Measurements from ENCODE around the gene TMEM196. TPM values are rescaled to one million over a fixed set of nuclear protein-coding genes. Genes with fewer than 3 reads are reported as not detected.

TMEM196 gene
- total RNA-seq (not detected in 2 replicates), polyA plus RNA-seq (not detected in 2 replicates), polyA minus RNA-seq (not detected in 2 replicates), Bru-seq, nascent RNA (percentile 2 among the genes with signal in this experiment), BruChase-seq, experiment 1, labeled RNA remaining after a 6-hour chase (percentile 4 among the genes with signal in this experiment), BruChase-seq, experiment 2, labeled RNA remaining after a 2-hour chase (not detected)
- not detected in 2 replicates for polyA plus RNA-seq (2011; cell fraction: cytosol; rRNA removed)
- polyA plus RNA-seq (2011; cell fraction: nucleus; rRNA removed), result not detected in 2 replicates
- polyA plus RNA-seq (2012), result not detected in 2 replicates
- polyA minus RNA-seq (2011; cell fraction: cytosol; rRNA and poly(A)+ RNA removed), result not detected
- polyA minus RNA-seq (2011; cell fraction: nucleus; rRNA and poly(A)+ RNA removed), result not detected in 2 replicates
- long read RNA-seq, result 0 reads

DNA sequence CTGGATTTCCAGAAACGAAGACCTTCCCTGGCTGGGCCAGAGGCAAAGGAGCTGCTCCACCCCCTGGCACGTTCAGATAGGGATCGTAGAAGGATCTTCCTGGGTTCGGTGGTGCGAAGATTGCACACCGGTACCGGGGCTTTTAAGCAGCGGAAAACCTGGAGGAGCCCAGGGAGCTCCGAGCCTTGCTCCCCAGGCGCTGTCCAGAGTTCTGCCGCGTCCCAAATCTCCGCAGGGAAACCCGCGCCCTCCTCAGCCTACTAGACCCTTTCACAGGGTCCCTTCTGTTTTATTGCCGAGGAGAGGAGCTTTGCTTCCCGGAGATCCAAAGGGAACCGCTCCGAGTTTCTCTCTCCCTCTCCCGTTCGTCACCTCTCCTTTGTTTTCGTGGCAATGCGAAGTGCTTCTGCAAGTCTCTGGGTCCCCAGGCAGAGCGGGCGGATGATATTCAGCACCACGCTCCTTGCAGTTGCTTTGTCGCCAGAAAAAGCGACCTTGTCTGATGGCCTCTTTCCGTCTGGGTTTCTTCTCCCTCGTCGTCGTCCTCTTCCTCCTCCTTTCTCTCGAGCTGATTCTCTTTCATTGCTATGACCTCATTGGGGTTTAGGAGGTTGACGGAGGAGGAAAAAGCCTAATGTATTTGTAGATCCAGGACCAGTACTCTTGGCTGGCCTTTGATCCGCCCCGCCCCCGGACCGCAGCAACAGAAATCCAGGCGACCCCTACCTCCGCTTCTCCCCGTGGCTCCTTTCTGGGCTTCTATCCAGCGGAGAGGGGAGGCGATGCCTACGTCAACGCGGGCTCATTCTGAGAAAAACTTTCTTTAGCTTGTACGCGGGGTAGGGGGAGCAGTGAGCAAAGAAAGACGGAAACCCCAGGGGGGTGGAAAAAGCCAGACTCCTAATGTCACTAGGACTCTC lies at the start of gene TMEM196:
TMEM196 (minus strand) TSS at position 777 of the 920 bp plus-strand sequence. CDS start 921 bp downstream, outside the sequence.
- Histone ChIP-seq H3K27me3 (ENCODE audit: control insufficient read depth in 2 of 2, insufficient read depth in 2 of 2, low read length in 2 of 2) (peaks cover 7 to 14% of the 10 kb centered on the region in 2 experiments), H2AFZ (ENCODE audit: low read depth, low read length) (no peak within 1 kb of the TSS), H3K4me2 (ENCODE audit: insufficient read depth, low read length) (peak within 1 kb of the TSS; percentile 39), H3K4me1 (ENCODE audit: control insufficient read depth, extremely low read depth, insufficient read depth, low read length) (no peaks in the 10 kb centered on the region), H3K9me3 (replicated peaks; ENCODE audit: control insufficient read depth, insufficient read depth, low read length) (no peaks in the 10 kb centered on the region), H4K20me1 (replicated peaks; ENCODE audit: control insufficient read depth, extremely low read depth, insufficient read depth, low read length) (no peaks in the 10 kb centered on the region), H3K27ac (ENCODE audit: insufficient read depth, low read depth, low read length) (no peak within 1 kb of the TSS), H3K9ac (replicated peaks; ENCODE audit: extremely low read depth, insufficient read depth, low read length) (no peak within 1 kb of the TSS), H3K79me2 (ENCODE audit: control insufficient read depth, insufficient read depth, low read length) (no peaks in the 10 kb centered on the region), H3K36me3 (ENCODE audit: control insufficient read depth in 2 of 2, extremely low read depth in 1 of 2, insufficient read depth in 2 of 2, low read length in 2 of 2) (no peaks in the 10 kb centered on the region), H3K9me1 (replicated peaks; ENCODE audit: control insufficient read depth, extremely low read depth, insufficient read depth, low read length) (no peaks in the 10 kb centered on the region), H3K4me3 (replicated peaks in 1 of 3; ENCODE audit: insufficient read depth in 1 of 3, low read depth in 1 of 3, low read length in 3 of 3) (no peak within 1 kb of the TSS)
- intact Hi-C loops (cut with micrococcal nuclease), result loop anchor here (5.0 kb wide), 1 partner anchor 184 kb away; no protein-coding TSS in a partner anchor
- ChIA-PET CTCF (interaction anchor here (1.0 to 2.2 kb wide), 6 partner anchors 15 to 879 kb away, joined by 3 to 7 read pairs (median 4); no protein-coding TSS in a partner anchor), POLR2A (no interaction called here)
- TF ChIP-seq EZH2 (IDR thresholded peaks at IDR 0.05; ENCODE audit: borderline replicate concordance, low read depth, low read length, severe bottlenecking) (no peak), MAX (IDR thresholded peaks at IDR 0.05; ENCODE audit: insufficient read depth, insufficient read length) (no peak), POLR2A (IDR thresholded peaks at IDR 0.05; ENCODE audit: low read depth, low read length) (no peak), GATA2 (IDR thresholded peaks at IDR 0.05; ENCODE audit: insufficient read depth, insufficient read length, low read depth, low read length) (no peak), FOS (IDR thresholded peaks at IDR 0.05; ENCODE audit: borderline replicate concordance, insufficient read depth, low read length) (no peak)
- TF ChIP-seq, protein P1, sequence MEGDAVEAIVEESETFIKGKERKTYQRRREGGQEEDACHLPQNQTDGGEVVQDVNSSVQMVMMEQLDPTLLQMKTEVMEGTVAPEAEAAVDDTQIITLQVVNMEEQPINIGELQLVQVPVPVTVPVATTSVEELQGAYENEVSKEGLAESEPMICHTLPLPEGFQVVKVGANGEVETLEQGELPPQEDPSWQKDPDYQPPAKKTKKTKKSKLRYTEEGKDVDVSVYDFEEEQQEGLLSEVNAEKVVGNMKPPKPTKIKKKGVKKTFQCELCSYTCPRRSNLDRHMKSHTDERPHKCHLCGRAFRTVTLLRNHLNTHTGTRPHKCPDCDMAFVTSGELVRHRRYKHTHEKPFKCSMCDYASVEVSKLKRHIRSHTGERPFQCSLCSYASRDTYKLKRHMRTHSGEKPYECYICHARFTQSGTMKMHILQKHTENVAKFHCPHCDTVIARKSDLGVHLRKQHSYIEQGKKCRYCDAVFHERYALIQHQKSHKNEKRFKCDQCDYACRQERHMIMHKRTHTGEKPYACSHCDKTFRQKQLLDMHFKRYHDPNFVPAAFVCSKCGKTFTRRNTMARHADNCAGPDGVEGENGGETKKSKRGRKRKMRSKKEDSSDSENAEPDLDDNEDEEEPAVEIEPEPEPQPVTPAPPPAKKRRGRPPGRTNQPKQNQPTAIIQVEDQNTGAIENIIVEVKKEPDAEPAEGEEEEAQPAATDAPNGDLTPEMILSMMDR (IDR thresholded peaks at IDR 0.05; ENCODE audit: extremely low read depth in 1 of 2, insufficient read depth in 1 of 2, low read depth in 1 of 2, low read length in 2 of 2), result no peak
- no TSS peak for BruUV-seq (replicated peaks)
- FAIRE-seq (peak; percentile 8), DNase-seq (ENCODE audit: low read depth, low spot score) (peak; percentile 37)
- dilution Hi-C loops (cut with MboI; ENCODE audit: extremely low pct_ligation_motif_present, low sequenced_read_pairs), result no loop called here
